AG04449 (cell line): ENCODE measurements around the gene MAZ.

Experiments used
- CTCF ChIA-PET: fragments of 350-600 bp; formaldehyde crosslinking; extraction: SDS; loops from one replicate; lab custom pipeline; 2021; ENCODE audit warnings: antibody characterized with exemption; lab: Yijun Ruan, JAX
- POLR2A ChIA-PET: fragments of 400-600, 350-600 bp; formaldehyde crosslinking; extraction: SDS; loops from one replicate; lab custom pipeline; 2020; ENCODE audit warnings: antibody characterized with exemption, inconsistent platforms; lab: Yijun Ruan, JAX
- DNase-seq: peaks from one replicate; pipeline ENCODE4 v3.0.0-alpha.2; 2010; ENCODE audit warnings: low read depth, low spot score
- H3K4me3 ChIP-seq: 2 replicates; pipeline ENCODE4 v1.5.1; 2011; ENCODE audit warnings: low read depth, mild to moderate bottlenecking, control low read depth, low read length
- CTCF ChIP-seq: IDR thresholded peaks from one replicate; pipeline ENCODE4 v1.5.1; 2011; ENCODE audit warnings: mild to moderate bottlenecking, moderate library complexity, low read length, control low read depth, inconsistent platforms; ENCODE audit not compliant: insufficient read depth; ENCODE audit errors: missing control alignments

Gene MAZ

GRCh38 chr16:29848420-29849297, 42.3 kb downstream of the MAZ start:
- CTCF ChIA-PET: interaction anchor here (0.6 to 4.7 kb wide), 42 partner anchors 9 to 208 kb away, joined by 3 to 99 read pairs (median 4); partner anchors contain the start of genes C16orf92, CDIPT, KIF22 and MAZ
- no peak overlapping the region for H3K4me3 ChIP-seq
- POLR2A ChIA-PET: interaction anchor here (0.6 to 1.8 kb wide), 4 partner anchors 13 to 113 kb away, joined by 3 to 5 read pairs (median 4); partner anchors contain the start of genes MVP and TMEM219
- no peak for DNase-seq
- peak; percentile 90 for TF ChIP-seq CTCF

- CTCF ChIA-PET: interaction anchor here (0.9 to 4.7 kb wide), 18 partner anchors 10 to 173 kb away, joined by 4 to 99 read pairs (median 8); partner anchors contain the start of genes C16orf92, CDIPT, KIF22 and MAZ
- no peak for TF ChIP-seq CTCF
Observed at GRCh38 chr16:29849505-29849904, 43.2 kb downstream of the MAZ start.

GRCh38 chr16:29850998-29851397, 44.7 kb downstream of the MAZ start:
- CTCF ChIA-PET: interaction anchor here (1.2 to 4.0 kb wide), 3 partner anchors 43 to 181 kb away, joined by 3 to 34 read pairs (median 4); partner anchors contain the start of genes ASPHD1 and MAZ
- no peak for TF ChIP-seq CTCF
- no peak overlapping the region for H3K4me3 ChIP-seq
- POLR2A ChIA-PET: interaction anchor here (0.6 kb wide), 2 partner anchors 57 to 111 kb away, joined by 3 read pairs; partner anchors contain the start of gene TMEM219
- DNase-seq: no peak

More at GRCh38 chr16:29849505-29849904, 43.2 kb downstream of the MAZ start:
- no peak for DNase-seq
- no peak overlapping the region for H3K4me3 ChIP-seq
- POLR2A ChIA-PET: interaction anchor here (0.6 kb wide), 1 partner anchor 26 kb away, joined by 3 read pairs; no protein-coding TSS in a partner anchor

- TF ChIP-seq CTCF: no peak
- ChIA-PET CTCF (interaction anchor here (0.8 to 1.9 kb wide), 7 partner anchors 10 to 179 kb away, joined by 3 to 9 read pairs (median 3); partner anchors contain the start of genes CDIPT and TLCD3B), POLR2A (no interaction called here)
- no peak overlapping the region for H3K4me3 ChIP-seq
- peak; percentile 16 for DNase-seq
Observed at GRCh38 chr16:29852654-29853053, 46.3 kb downstream of the MAZ start.

- POLR2A ChIA-PET: interaction anchor here (0.6 to 0.8 kb wide), 2 partner anchors 62 to 108 kb away, joined by 3 read pairs; no protein-coding TSS in a partner anchor
- CTCF ChIA-PET: interaction anchor here (1.4 kb wide), 1 partner anchor 47 kb away, joined by 4 read pairs; no protein-coding TSS in a partner anchor
- no peak for TF ChIP-seq CTCF
- no peak overlapping the region for H3K4me3 ChIP-seq
- DNase-seq: no peak
Observed at GRCh38 chr16:29854520-29855100, 48.3 kb downstream of the MAZ start.
